Common myeloid progenitor, CD34-positive (primary cell): ENCODE data around the gene AGAP1.

ENCODE experiments used
- CTCF ChIA-PET: fragments of 350-600 bp; sonication (Branson Sonifier 250); formaldehyde crosslinking; loops from one replicate; lab custom pipeline; 2021; ENCODE audit warnings: antibody characterized with exemption; lab: Charles Lee
- POLR2A ChIA-PET: fragments of 350-600 bp; sonication (Branson Sonifier 250); formaldehyde crosslinking; loops from one replicate; lab custom pipeline; 2021; ENCODE audit warnings: antibody characterized with exemption; lab: Charles Lee
- DNase-seq, 3 donors: peaks; one replicate each; pipeline versions ENCODE4 v3.0.0 to v3.0.0-alpha.2; 2013
- H3K27ac ChIP-seq, 2 experiments: 1 replicate in 1 of 2; 2 replicates in 1 of 2; pipeline ENCODE4 v1.7.0; 2013; ENCODE audit warnings: inconsistent platforms in 2 of 2, low read length in 2 of 2, mild to moderate bottlenecking in 2 of 2, low read depth in 1 of 2, moderate library complexity in 1 of 2; ENCODE audit not compliant: severe bottlenecking in 2 of 2, insufficient read depth in 1 of 2, poor library complexity in 1 of 2
- H3K27me3 ChIP-seq, 5 experiments: replicated peaks in 2 of 5; 1 replicate in 3 of 5; 2 replicates in 2 of 5; pipeline versions ENCODE4 v1.6.1 to v1.7.0; 2013; ENCODE audit warnings: low read length in 4 of 5, mild to moderate bottlenecking in 2 of 5, moderate library complexity in 2 of 5, inconsistent platforms in 1 of 5; ENCODE audit not compliant: insufficient read depth in 5 of 5, control insufficient read depth in 4 of 5
- H3K36me3 ChIP-seq, 4 experiments: 1 replicate in 2 of 4; 2 replicates in 2 of 4; pipeline versions ENCODE4 v1.6.1 to v1.7.0; 2013; ENCODE audit warnings: low read length in 3 of 4, control low read depth in 1 of 4, mild to moderate bottlenecking in 1 of 4; ENCODE audit not compliant: control insufficient read depth in 4 of 4, insufficient read depth in 4 of 4
- H3K4me1 ChIP-seq, 4 experiments: 1 replicate in 3 of 4; 2 replicates in 1 of 4; pipeline versions ENCODE4 v1.6.1 to v1.7.1; 2013; ENCODE audit warnings: low read length in 3 of 4, mild to moderate bottlenecking in 3 of 4, control low read depth in 1 of 4, inconsistent platforms in 1 of 4, moderate library complexity in 1 of 4; ENCODE audit not compliant: control insufficient read depth in 4 of 4, insufficient read depth in 4 of 4; ENCODE audit errors: control extremely low read depth in 1 of 4
- H3K4me3 ChIP-seq, 7 experiments: 1 replicate in 4 of 7; 2 replicates in 3 of 7; pipeline versions ENCODE4 v1.5.1 to v1.7.0; 2013; ENCODE audit warnings: mild to moderate bottlenecking in 7 of 7, low read length in 6 of 7, moderate library complexity in 6 of 7, inconsistent platforms in 2 of 7, low read depth in 2 of 7, control low read depth in 1 of 7; ENCODE audit not compliant: insufficient read depth in 4 of 7, control insufficient read depth in 1 of 7; ENCODE audit errors: extremely low read depth in 1 of 7
- H3K9me3 ChIP-seq, 5 experiments: 1 replicate in 4 of 5; 2 replicates in 1 of 5; pipeline versions ENCODE4 v1.6.1 to v1.7.1; 2013; ENCODE audit warnings: low read length in 4 of 5, mild to moderate bottlenecking in 2 of 5, inconsistent platforms in 1 of 5, low read depth in 1 of 5, moderate library complexity in 1 of 5; ENCODE audit not compliant: control insufficient read depth in 4 of 5, insufficient read depth in 2 of 5; ENCODE audit errors: control extremely low read depth in 1 of 5
- WGBS: methylation state at CpG from one replicate; pipeline ENCODE4 v1.1.5; 2013; ENCODE audit not compliant: insufficient coverage; 5-methylcytosine and 5-hydroxymethylcytosine counted together

The AGAP1 gene

DNA sequence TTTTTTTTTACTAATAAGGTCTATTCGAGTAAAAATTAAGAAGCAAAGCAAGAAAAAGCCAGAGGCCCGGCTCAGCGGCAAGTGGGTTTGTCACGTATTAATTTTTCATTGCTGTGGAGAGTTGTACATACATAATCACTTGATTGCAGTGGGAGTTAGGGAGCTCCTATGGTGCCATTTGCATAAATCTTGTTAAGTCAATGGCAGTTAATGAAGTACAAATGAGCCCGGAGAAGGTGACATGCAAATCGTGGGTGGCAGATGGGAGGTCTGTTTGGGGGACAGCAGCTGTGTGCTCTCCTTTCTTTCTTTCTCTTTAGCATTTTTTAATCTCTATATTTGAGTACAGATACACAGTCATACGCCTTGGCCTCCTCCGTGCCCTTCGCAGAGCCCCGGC lies 317.0 kb downstream of the AGAP1 start:
- CTCF ChIA-PET = no interaction called here
- POLR2A ChIA-PET = no interaction called here
- Histone ChIP-seq H3K36me3 (no peaks in the 10 kb centered on the region), H3K27me3 (peaks cover 0 to 2% (median 0%) of the 10 kb centered on the region in 5 experiments), H3K4me1 (no peaks in the 10 kb centered on the region), H3K4me3 (no peak overlapping the region), H3K27ac (no peak overlapping the region), H3K9me3 (no peaks in the 10 kb centered on the region)
- WGBS = 95% methylated on average over 6 of the region's 10 CpGs
- DNase-seq = no peak

GRCh38 chr2:235811446-235812184 lies 317.8 kb downstream of the AGAP1 start:
- H3K9me3 ChIP-seq = no peaks in the 10 kb centered on the region
- WGBS = 99% methylated on average over 19 of the region's 20 CpGs
- no peaks in the 10 kb centered on the region for H3K4me1 ChIP-seq
- no peak overlapping the region for H3K4me3 ChIP-seq
- ChIA-PET CTCF (no interaction called here), POLR2A (no interaction called here)
- no peaks in the 10 kb centered on the region for H3K36me3 ChIP-seq
- DNase-seq = no peak
- no peak overlapping the region for H3K27ac ChIP-seq
- peaks cover 0 to 2% (median 0%) of the 10 kb centered on the region in 5 experiments for H3K27me3 ChIP-seq

DNA sequence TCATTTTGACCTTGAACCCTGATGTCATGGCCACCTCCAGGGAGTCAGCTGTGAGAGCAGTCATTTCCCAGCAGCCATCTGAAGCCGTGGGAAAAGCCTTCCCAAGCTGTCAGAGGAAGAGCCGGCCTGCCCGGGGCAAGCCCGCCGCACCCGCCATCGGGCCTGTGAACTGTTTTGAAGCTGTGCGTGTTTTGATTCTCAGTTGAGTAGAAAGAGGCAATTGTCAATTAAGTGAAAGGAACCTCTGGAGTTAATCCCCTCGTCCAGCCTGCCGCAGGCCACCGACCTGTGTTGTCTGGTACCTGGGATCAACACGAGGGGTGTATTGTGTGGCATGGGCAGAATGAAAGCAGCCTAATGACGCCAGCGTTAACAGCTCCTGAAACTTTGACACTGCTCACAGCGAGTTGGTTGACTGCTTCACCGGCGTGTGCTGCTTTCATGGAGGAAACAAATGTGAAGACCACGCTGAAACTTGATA lies 318.4 kb downstream of the AGAP1 start:
- ChIA-PET CTCF (no interaction called here), POLR2A (no interaction called here)
- H3K4me3 ChIP-seq = no peak overlapping the region
- 97% methylated on average over 17 of the region's 18 CpGs for WGBS
- no peak for DNase-seq
- H3K36me3 ChIP-seq = no peaks in the 10 kb centered on the region
- H3K27me3 ChIP-seq = peaks cover 0 to 2% (median 0%) of the 10 kb centered on the region in 5 experiments
- H3K27ac ChIP-seq = no peak overlapping the region
- no peaks in the 10 kb centered on the region for H3K4me1 ChIP-seq
- H3K9me3 ChIP-seq = no peaks in the 10 kb centered on the region

DNA sequence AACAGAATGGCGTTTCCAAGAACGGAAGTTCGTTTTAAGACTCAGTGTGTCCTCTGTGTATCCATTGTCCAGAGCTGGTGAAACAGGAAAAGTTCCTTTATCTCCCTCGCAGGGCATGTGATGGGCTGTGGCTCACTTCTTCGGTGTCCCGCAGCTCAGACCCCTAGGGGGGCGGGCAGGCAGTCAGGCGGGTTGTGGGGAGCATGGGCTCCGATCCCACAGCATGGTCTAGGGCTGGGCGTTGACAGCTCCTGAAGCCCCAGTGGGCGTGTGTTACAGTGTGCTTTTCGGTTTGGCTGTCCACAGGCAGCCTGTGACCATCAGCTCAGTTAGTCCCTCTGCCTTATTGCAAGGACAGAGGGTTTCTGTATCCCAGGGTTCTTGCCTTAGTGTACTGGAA lies 319.6 kb downstream of the AGAP1 start:
- no peak overlapping the region for H3K27ac ChIP-seq
- H3K4me1 ChIP-seq = no peaks in the 10 kb centered on the region
- H3K9me3 ChIP-seq = no peaks in the 10 kb centered on the region
- POLR2A ChIA-PET = no interaction called here
- 96% methylated on average over 12 of the region's 12 CpGs for WGBS
- no peaks in the 10 kb centered on the region for H3K36me3 ChIP-seq
- no peak for DNase-seq
- no peak overlapping the region for H3K4me3 ChIP-seq
- CTCF ChIA-PET = interaction anchor here (1.1 kb wide), 1 partner anchor 7 kb away, joined by 5 read pairs; no protein-coding TSS in a partner anchor
- peaks cover 0 to 2% (median 0%) of the 10 kb centered on the region in 5 experiments for H3K27me3 ChIP-seq

- H3K4me3 ChIP-seq = no peak overlapping the region
- H3K27me3 ChIP-seq = no peaks in the 10 kb centered on the region
- no peaks in the 10 kb centered on the region for H3K9me3 ChIP-seq
- ChIA-PET CTCF (no interaction called here), POLR2A (no interaction called here)
- no CpG with 5 or more reads among the region's 2 CpGs for WGBS
- H3K4me1 ChIP-seq = no peaks in the 10 kb centered on the region
- DNase-seq = no peak
- H3K27ac ChIP-seq = no peak overlapping the region
- no peaks in the 10 kb centered on the region for H3K36me3 ChIP-seq
Observed at GRCh38 chr2:235820571-235820970, 326.7 kb downstream of the AGAP1 start.

GRCh38 chr2:235824331-235824730 lies 330.5 kb downstream of the AGAP1 start:
- Histone ChIP-seq H3K27me3 (no peaks in the 10 kb centered on the region), H3K36me3 (no peaks in the 10 kb centered on the region), H3K9me3 (no peaks in the 10 kb centered on the region), H3K4me3 (no peak overlapping the region), H3K27ac (no peak overlapping the region), H3K4me1 (no peaks in the 10 kb centered on the region)
- ChIA-PET CTCF (no interaction called here), POLR2A (no interaction called here)
- DNase-seq = no peak
- 100% methylated on average over 1 of the region's 3 CpGs for WGBS

DNA sequence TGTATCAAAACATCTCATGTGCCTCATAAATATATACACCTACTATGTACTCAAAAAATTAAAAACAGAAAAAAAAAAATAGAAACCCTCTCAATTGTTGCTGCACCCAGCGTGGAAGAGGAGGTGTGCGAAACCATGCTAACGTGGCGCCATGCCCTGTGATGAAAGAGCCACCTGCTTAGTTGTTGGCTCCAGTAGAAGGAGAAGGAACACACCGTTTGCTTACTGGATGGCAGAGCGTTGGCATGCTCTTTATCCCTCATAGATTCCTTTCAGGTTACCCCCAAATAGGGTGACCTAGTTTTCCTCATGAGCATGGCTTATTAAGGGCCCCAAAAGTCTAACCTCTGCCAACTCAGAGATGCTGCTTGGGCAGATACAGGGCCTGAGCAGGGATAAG lies 332.1 kb downstream of the AGAP1 start:
- whole genome bisulfite sequencing = 95% methylated on average over 4 of the region's 6 CpGs
- H3K36me3 ChIP-seq = no peaks in the 10 kb centered on the region

More for the DNA sequence above, 332.1 kb downstream of the AGAP1 start:
- H3K9me3 ChIP-seq = no peaks in the 10 kb centered on the region
- POLR2A ChIA-PET = no interaction called here
- no peak overlapping the region for H3K4me3 ChIP-seq
- no peaks in the 10 kb centered on the region for H3K4me1 ChIP-seq
- no peak overlapping the region for H3K27ac ChIP-seq
- H3K27me3 ChIP-seq = no peaks in the 10 kb centered on the region
- DNase-seq = no peak
- CTCF ChIA-PET = no interaction called here
